Measurements from ENCODE around the gene MARS1.
A peak's percentile ranks its signal among the peaks of the same experiment; 100 is the strongest.

MARS1 gene

DNA sequence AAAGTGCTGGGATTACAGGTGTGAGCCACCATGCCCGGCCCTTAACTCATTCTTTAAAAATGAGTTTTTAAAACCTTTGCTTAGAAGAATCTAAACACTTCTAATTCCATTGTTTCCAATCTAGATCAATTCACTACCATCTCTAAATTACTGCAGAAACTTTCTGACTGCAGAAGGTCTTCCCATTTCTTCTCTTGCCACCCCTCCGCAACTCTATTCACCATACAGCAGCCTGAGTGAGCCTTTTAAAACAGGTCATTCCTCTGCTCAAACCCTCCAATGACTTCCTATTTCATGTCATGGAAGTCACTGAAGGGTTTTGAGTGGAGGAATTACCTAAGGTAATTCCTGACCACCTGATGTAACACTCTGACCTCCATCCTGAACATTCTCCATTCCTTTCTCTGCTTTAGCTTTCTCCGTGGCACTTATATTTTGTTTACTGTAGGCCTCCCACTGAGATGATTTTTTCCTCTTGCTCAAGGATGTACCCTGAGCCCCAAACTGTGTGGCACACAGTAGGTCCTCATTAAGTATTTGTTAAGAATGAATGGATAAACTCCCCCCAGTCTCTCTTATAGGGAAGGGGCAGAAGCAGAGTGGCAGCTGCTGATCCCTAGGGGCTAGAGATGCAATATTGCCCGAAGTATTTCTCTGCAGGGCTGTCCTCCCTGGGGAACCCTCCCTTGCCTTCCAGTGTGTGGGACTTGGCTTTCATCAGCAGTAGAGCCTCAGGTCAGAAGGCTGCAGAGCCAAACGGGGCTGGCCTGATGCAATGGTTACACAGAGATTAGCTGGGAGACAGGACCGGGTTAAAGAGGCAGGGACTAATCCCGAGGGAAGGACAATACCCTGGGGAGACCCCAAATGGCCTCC is 31.3 kb downstream of the MARS1 start:
- DNase-seq: no peak

DNA sequence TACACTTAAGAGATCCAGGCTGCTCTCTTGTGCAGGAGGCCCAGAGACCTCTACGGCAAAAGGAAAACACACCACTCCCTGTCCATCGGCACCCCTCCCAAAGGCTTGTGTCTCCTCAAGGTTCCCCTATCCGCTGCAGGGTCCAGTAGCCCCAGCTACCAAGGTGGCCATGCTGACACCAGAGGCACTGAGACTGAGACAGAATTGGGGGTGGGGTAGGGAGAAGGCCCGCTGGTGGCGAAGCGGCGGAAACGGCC is 31.9 kb downstream of the MARS1 start:
- DNase-seq: no peak

DNA sequence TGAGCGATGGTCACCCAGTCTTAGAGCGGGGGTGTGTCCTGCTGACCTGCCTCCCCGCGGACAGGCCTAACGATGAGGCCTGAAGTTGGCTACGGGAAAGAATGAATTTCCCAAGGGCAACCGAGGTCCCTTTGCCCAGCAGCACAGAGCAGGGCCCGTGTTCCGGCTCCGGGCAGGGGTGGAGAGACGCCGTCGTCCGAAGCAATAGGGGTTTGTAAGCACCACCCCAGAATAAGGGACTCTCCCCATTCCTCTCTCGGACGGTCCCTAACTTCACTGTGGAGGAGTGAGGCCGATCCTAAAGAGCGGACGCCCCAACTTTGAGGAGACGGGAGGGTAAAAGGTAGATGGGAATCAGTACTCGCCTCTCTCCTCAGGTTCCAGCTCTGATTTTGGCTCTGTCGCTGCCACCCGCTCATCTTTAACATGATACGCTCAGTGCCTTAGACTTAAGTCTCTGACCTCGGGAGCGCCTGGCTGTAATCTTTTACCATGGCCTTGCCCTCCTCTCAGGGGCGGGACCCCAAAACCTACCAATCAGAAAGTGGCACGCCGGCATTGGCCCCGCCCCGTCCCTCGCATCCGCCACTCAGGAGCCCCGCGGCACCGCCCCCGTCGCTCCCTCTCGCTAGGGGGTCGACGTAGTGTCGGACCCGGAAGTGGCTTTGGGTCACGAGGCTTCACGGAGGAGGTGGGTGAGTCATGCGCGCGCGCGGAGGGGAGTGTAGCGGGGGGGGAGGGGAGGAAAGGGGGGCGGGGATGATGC is 32.4 kb downstream of the MARS1 start, which contains the start of gene DDIT3:
Gene DDIT3 (minus strand): TSS at position 462 of the 766 bp plus-strand sequence. CDS start 3,108 bp downstream, outside the sequence.
- peak; percentile 92 for DNase-seq

DNA sequence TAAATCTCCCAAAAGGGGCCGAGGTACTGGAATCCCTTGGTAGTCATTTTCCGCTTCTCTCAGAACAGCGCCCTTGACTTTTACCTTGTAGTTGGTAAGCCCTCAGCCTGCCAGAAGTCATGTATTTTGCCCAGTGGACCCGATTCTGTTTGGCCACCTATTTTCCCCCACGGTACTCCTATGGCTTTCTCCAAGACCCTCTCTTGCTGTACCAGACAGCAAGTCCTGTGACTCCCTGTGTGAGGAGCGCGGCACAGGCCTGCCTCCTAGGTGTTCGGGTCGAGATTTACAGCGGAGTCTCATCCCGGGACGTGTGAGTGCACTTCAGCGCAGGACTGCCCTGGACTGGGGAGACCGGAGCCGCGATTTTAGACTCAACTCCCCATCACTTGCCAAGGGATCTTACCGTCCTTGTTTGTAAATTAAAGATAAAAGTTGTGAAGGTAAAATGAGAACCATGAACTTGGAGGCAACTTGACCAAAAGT is 33.7 kb downstream of the MARS1 start:
- DNase-seq: no peak

DNA sequence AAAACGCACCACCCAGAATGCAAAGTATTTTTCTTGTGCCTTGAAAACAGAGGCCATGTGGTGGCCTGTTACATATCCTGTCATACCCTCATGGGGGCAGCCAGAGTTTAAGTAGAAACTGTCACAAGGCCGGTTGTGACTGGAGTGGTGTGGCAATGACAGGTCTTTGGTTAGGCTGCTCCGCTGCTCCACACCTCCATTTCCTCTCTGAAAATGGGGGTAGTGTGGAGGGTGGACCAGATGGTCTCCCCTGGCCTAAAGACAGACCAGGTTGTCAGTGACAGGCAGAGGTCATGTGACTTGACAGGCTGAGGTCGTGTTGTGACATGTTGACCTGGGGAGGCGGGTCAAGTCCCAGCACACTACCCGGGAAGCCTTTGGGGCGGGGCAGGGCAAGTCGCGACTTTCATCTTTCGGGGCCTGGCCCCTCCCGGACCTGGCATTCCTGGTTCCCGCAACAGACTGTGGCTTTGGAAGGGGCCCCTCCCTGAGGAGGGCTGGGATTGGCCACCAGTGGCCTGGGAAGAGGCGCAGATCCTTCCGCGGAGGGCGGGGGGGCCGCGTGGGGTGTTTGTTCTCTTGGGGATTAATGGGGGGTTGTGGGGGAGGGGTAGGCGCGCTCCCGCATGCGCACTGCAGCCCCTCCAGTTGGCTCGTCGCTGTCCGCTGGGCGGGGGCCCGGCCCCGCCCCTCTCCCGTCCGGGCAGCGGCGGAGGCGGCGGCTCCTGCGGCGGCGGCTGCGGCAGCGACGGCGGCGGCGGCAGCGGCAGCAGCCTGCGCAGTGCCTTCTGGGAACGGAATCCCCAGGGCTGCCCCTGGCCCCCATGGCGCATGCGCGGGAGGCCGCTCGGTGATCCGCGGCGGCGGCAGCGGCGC is 34.4 kb downstream of the MARS1 start, which contains the start of gene MBD6:
Gene MBD6 (plus strand): TSS at position 814 of the 876 bp plus-strand sequence. CDS start 1,480 bp downstream, outside the sequence.
- no peak for DNase-seq

DNA sequence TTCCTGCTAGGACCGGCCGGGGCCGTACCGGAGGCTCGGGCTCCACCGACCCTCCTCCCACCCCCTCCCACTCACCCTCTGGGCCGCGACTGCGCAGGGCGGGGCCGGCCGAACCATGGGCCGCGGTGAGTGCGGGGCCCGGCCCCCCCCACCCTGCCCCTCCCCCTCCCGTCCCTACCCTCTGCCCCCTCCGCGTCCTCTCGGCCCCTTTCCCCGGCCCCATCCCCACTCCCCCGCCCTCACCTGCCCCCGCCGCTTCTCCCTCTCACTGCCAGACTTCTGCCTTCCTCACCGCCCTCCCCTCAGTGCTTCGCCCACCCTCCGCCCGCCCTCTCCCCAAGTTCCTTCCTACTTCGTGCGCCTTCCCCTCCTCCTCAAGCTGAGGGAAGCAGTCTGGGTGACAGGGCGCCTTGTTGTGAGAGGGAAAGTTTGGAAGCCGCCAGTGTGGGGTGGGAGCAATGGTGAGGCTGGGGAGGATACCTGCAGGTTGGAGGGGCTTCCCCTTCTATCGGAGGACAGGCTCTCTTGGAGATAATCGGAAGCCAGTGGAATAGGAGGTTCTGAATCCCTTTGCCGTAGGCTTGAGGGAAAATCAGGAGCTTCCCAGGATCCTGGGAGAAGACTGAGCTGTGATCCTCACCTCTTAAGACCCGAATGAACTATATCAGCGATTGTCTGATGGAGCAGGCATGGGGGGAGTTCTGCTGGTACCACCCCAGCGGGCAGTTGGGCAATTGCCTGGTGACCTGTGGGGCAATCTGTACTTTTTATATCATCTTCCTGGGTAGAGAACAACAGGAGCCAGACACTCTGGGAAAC is 35.2 kb downstream of the MARS1 start:
- DNase-seq: no peak

DNA sequence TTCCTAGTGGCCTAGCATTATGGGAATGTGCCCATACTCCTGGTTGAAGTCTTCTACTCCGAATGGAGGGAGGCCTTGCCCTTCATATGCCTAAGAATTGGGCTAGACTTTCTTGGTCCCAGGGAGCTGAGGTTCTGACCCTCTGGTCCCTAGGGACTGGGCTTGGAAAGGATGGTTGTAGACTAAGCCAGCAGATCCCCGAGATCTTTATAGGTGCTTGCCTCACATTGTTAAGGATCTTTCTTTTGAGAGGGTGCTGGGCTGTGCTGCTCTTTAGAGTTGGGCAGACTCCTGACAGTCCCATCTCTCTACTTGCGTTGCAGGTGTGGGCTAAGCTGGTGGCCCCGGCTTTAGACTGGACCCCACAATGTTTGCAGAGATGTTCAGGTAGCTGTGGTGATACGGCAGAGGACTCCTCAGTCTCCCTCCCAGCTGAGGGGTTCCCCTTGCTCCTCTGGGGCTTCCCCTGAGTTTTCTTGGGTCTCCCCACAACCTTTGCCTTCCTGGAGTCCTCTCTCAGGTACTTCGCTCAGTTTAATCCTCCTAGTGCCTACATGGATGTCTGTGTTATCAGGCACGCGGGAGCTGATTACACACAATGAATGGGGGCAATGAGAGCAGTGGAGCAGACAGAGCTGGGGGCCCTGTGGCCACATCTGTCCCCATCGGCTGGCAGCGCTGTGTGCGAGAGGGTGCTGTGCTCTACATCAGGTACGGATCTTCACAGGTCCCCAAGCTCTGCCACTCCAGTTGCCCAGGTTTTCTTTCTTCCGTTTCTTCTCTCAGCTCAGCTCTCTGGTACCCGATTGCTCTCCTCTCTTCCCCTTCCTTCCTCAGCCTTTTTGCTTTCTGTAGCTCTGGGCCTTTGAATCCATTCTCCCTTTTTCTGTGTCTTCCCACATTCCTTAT is 36.1 kb downstream of the MARS1 start:
- no peak for DNase-seq

DNA sequence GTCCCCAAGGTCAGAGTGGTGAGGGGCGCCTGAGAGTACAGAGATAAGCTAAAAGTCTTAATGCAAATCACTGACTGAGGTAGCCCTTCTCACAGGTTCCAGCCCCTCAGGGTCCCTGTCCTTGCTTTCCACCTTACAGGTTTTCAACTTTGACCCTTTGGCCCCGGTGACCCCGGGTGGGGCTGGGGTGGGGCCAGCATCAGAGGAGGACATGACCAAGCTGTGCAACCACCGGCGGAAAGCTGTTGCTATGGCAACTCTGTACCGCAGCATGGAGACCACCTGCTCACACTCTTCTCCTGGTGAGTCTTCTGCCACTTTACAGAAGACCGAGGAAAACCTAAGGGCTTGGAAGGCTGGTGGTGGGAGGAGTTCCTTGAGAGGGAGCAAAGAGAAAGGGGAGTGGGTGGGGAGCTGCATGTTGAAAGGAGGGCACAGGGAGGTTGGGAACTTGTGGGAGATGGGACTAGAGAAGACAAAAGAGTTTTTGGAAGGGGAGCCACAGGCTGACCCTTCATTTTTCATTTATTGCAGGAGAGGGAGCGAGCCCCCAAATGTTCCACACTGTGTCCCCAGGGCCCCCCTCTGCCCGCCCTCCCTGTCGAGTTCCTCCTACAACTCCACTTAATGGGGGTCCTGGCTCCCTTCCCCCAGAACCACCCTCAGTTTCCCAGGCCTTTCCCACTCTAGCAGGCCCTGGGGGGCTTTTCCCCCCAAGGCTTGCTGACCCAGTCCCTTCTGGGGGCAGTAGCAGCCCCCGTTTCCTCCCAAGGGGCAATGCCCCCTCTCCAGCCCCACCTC is 37.1 kb downstream of the MARS1 start:
- DNase-seq: no peak

DNA sequence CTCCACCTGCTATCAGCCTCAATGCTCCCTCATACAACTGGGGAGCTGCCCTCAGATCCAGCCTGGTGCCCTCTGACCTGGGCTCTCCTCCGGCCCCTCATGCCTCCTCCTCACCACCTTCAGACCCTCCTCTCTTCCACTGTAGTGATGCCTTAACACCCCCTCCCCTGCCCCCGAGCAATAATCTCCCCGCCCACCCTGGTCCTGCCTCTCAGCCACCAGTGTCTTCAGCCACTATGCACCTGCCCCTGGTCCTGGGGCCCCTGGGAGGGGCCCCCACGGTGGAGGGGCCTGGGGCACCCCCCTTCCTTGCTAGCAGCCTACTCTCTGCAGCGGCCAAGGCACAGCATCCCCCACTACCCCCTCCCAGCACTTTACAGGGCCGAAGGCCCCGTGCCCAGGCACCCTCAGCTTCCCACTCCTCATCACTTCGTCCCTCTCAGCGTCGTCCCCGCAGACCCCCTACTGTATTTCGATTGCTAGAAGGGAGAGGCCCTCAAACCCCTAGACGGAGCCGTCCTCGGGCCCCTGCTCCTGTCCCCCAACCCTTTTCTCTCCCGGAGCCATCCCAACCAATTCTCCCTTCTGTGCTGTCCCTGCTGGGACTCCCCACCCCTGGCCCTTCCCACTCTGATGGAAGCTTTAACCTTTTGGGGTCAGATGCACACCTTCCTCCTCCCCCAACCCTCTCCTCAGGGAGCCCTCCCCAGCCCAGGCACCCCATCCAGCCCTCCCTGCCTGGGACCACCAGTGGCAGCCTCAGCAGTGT is 37.9 kb downstream of the MARS1 start:
- no peak for DNase-seq

DNA sequence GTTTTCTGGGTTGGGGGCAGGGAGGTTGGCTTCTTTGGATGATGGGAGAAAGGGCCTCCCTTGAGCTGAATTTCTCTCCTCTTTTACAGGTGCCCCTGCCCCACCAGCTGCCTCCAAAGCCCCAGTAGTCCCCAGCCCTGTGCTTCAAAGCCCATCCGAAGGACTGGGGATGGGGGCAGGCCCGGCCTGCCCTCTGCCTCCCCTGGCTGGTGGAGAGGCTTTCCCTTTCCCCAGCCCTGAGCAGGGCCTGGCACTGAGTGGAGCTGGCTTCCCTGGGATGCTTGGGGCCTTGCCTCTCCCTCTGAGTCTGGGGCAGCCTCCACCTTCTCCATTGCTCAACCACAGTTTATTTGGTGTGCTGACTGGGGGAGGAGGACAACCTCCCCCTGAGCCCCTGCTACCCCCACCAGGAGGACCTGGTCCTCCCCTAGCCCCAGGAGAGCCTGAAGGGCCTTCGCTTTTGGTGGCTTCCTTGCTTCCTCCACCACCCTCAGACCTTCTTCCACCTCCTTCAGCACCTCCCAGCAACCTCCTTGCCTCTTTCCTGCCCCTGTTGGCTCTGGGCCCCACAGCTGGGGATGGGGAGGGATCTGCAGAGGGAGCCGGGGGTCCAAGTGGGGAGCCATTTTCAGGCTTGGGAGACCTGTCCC is 38.7 kb downstream of the MARS1 start:
- DNase-seq: no peak

DNA sequence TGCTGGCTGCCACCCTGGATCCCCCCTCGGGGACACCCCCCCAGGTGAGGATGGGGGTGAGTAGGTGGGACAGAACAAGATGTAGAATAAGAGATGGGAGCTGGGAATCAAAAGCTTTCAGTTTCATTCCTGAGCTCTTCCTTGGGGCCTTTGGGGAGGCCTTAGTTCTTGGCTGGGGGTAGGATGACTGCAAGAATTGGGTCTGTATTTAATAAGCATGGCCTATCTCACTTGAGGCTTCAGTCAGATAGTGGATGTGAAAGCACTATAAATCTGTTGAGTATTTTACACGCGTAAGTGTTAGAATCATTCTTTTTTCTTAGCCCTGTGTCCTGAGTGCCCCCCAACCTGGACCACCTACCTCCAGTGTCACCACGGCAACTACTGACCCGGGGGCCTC is 39.3 kb downstream of the MARS1 start:
- DNase-seq: no peak

DNA sequence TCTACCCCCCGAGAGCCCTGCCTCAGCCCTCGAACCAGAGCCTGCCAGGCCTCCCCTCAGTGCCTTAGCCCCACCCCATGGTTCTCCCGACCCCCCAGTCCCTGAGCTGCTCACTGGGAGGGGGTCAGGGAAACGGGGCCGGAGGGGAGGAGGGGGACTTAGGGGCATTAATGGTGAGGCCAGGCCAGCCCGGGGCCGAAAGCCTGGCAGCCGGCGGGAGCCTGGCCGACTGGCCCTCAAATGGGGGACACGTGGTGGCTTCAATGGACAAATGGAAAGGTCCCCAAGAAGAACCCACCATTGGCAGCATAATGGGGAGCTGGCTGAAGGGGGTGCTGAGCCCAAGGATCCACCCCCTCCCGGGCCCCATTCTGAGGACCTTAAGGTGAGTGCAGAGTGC is 40.3 kb downstream of the MARS1 start:
- DNase-seq: no peak

DNA sequence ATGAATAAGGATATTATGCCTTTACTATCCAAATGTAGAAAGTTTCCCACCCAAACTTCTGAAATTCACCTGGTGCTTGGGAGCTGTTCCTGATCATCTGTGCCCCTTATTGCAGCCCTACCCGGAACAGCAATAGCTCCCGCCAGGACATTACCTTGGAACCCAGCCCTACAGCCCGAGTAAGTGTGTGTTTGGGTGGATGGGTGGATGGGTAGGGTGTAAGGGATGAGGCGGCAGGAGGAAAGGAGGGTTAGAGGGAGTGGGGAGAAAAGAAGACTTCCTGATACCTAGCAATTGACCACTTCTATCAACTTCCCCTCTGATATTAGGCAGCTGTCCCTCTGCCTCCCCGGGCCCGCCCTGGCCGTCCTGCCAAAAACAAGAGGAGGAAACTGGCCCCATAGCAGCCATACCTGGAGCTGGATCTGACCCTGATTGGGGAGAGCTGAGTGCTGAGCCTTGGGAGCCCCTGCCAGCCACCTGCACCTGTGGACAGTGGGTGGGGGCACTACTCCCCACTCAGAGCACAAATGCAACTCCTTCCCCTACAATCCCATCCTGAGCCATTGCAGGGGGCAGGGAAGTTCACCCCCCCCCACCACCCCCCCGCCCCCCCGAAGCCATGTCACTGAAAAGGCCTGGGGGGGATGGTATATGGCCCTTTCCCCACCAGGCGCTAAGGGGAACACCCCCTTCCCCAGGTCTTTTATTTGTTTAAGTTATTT is 41.1 kb downstream of the MARS1 start:
- no peak for DNase-seq

DNA sequence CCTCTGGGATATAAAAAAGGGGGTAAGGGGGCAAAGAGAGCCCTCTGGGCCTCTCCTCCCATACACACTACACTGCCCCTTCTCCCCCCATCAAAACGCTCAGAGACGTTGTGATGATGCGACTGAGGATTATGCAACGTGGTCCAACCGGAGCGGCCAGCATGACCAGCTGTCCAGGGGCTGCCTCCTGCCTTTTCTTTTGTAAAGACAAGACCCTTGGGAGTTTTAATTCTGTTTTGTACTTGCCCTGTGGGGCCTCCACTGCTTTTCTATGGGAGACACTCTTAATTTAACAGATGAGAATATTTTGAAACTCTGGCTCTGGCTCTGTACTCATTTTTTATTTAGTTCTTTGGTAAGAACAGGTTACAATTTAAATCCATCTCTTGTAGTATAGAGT is 42.0 kb downstream of the MARS1 start:
- DNase-seq: no peak

DNA sequence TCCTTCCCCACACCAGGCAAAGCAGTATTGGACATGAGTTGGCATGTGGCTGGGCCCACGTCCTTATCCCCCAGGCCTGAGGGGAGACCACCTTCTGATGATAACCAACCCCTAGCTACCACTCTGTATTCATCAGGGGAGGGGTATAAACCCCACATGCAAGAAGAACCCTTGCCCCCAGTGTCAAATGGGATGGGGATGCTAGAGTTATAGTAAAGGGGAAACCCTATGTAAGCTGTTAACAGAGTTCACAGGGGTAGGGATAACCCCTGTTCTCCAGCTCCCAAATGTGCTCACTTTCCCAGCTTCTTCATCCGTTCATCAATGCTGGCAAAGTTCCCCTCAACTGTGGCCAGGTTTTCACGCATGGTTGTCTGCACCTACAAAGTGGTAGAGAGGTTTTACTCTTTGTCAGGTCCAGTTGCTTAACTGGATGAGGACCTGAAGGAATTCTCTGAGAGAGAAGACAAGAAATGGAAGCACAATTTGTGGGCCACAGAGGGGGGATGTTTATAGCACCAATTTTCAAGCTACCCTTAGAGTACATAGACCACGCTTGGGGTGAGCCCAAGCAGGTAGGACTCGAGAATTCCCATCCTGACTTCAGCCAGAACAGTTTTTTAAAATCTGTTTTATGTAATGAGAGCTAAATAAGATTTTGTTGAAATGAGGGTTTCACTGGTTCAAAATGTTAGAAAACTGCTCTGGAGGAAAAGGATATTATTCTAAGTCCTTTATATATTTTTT is 42.7 kb downstream of the MARS1 start:
- no peak for DNase-seq

DNA sequence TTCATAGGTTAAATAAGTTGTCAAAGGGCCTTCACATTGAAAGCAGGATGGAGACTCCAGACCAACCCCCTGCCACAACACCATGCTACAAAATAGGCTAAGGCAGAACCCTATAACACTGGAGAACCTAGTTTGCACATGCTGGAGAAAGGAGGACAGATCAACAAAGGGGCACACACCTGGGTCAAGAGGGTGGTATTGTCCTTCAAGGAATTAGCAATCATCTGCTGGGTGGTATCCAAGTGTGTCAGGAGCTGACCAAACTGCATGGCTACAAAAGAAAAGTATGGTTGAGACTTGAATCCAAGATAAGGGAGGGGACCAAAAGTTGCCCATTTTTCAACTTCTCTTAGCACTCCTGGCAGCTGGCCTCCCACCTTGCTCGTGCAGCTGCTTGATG is 44.0 kb downstream of the MARS1 start:
- DNase-seq: no peak

DNA sequence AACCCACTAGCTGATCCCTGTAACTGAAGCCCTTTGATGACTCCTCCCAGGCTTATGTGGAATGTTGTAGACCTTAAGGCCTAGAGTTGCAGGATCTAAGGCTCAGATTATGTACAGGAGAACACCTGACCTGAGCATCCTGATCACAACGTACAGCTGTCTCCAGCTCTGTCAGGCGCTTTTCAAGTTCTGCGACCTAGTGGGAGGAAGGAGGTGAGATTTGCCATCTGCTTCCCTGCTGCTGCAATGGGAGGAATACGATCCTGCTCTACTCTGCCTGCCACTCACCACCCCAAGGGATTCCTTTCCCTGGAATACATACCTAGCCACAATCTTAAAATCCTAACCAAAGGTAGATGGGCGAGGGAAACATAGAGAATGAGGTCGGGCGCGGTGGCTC is 45.2 kb downstream of the MARS1 start:
- DNase-seq: no peak
